Stomach smooth muscle (tissue), 2 donors: Measurements from ENCODE around the gene TTC32.

Experiments used
- H3K27ac ChIP-seq: one replicate; pipeline ENCODE4 v1.7.0; 2013; ENCODE audit warnings: mild to moderate bottlenecking, low read length, inconsistent platforms
- H3K27me3 ChIP-seq, 2 donors: one replicate each; pipeline ENCODE4 v1.7.0; 2013; ENCODE audit warnings: low read length in 2 of 2; ENCODE audit not compliant: insufficient read depth in 2 of 2, control insufficient read depth in 1 of 2
- H3K36me3 ChIP-seq, 2 donors: one replicate each; pipeline ENCODE4 v1.7.0; 2013; ENCODE audit warnings: low read length in 2 of 2; ENCODE audit not compliant: control insufficient read depth in 2 of 2, insufficient read depth in 2 of 2
- H3K4me1 ChIP-seq: one replicate; pipeline ENCODE4 v1.7.0; 2013; ENCODE audit warnings: low read length; ENCODE audit not compliant: control insufficient read depth, insufficient read depth
- H3K4me3 ChIP-seq, 2 donors: one replicate each; pipeline ENCODE4 v1.7.0; 2013; ENCODE audit warnings: low read length in 2 of 2
- H3K9ac ChIP-seq, 2 donors: one replicate each; pipeline ENCODE4 v1.7.0; 2013; ENCODE audit warnings: low read length in 2 of 2, mild to moderate bottlenecking in 1 of 2
- H3K9me3 ChIP-seq, 2 donors: one replicate each; pipeline ENCODE4 v1.7.0; 2013; ENCODE audit warnings: low read length in 2 of 2; ENCODE audit not compliant: control insufficient read depth in 2 of 2
- donor health status: healthy.
- donor health status: Pancreatic carcinoma.

Gene TTC32

DNA sequence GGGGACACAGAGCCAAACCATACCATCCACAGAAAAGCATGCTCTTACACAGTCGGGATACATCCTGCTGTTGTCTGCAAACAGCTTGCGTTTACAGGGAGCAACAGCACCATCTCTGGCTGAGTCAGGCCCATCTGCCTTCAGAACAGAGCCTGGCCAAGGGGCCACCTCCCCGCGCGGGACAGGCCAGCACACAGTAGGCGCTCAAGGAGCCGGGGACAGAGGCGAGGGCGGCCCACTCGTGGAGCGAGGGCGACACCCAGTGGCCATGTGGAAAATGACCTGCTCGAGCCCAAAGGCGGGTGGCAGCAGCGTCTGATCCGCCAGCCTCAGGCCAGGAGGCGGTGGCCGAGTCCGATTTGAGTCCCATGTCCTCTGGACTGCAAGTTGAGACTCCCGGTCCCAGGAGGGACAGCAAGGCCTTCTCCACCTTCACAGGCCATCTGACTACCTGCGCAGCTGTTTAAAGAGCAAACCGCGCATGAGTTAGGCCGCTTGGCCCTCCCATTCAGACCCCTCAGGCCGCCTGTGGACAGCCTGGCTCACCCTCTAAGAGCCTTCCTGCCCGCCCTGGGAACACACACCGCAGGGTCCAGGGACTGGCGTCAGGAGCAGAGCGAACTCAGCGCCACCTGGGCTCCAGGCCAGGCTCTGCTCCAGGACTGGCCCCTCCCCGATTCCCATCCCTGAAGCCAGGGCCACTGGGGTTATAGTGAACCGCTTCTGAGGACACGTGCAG, 38.3 kb downstream of the TTC32 start:
- Histone ChIP-seq H3K36me3 (no peaks in the 10 kb centered on the region), H3K9ac (peak overlapping the region; percentile 21 to 32), H3K4me3 (peak overlapping the region in 1 of 2 donors; percentile 52), H3K27ac (no peak overlapping the region), H3K9me3 (no peaks in the 10 kb centered on the region), H3K4me1 (peaks cover 12% of the 10 kb centered on the region), H3K27me3 (peaks cover 2 to 5% of the 10 kb centered on the region in 2 donors)

DNA sequence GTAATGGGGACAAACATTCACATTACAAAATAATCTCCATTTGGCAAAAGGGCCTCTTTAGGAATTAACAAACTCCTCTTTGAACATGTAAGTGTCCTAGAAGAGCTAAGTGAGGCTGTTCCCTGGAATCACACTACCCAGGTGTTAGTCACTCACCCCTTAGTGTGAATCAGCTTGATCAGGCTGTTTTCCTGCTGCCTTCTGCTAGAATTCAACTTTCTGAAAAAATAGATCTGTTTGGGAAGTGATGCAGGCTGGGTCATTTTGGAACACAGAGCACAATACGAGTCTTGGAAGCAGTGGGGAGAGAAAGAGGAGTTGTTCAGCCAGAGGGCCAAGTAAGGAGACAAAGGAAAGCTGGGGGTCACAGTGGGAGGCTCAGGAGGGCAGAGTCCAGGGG, 40.0 kb downstream of the TTC32 start:
- peaks cover 0 to 2% of the 10 kb centered on the region in 2 donors for H3K27me3 ChIP-seq
- H3K27ac ChIP-seq = no peak overlapping the region
- no peaks in the 10 kb centered on the region for H3K36me3 ChIP-seq
- no peaks in the 10 kb centered on the region for H3K9me3 ChIP-seq
- peaks cover 12% of the 10 kb centered on the region for H3K4me1 ChIP-seq
- H3K4me3 ChIP-seq = no peak overlapping the region
- no peak overlapping the region for H3K9ac ChIP-seq

DNA sequence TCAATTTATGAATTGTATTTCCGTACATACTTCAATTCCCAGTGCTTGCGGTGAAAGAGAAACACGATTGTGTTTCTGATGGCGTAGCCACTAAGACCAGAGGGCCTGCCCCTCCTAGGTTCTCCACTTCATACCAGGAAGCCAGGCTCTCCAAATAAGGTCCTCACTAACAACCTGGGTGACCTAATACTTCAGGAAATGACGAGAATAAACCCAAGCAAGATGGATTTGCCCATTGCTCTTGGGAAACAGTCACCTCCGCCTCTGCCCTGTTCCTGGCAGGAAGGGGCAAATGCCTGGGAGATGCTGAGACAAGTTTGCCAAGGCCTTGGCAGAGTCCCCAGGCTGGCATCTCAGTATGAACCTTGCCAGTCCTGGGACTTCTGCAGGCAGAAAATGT, 41.8 kb downstream of the TTC32 start:
- no peak overlapping the region for H3K9ac ChIP-seq
- no peaks in the 10 kb centered on the region for H3K9me3 ChIP-seq
- no peak overlapping the region for H3K4me3 ChIP-seq
- H3K27me3 ChIP-seq = no peaks in the 10 kb centered on the region
- H3K27ac ChIP-seq = no peak overlapping the region
- H3K36me3 ChIP-seq = no peaks in the 10 kb centered on the region
- H3K4me1 ChIP-seq = peaks cover 12% of the 10 kb centered on the region

DNA sequence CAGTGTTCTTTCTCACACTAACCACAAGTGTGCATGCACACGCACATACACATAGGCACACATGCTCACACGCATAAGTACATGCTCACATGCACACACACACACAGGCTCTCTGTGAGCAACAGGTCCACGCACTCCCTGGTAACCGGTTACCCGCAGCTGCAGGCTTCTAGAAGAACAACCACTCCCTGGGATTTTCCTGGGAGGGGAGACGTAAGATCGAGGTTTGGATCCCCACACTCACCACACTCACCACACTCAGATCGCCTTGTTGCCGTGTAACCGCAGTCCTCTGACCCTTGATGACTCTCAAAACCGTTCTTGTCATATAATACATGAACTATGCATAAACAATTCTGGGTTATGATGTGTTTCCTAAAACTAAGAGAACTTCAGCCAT, 42.2 kb downstream of the TTC32 start:
- Histone ChIP-seq H3K4me1 (peaks cover 12% of the 10 kb centered on the region), H3K36me3 (no peaks in the 10 kb centered on the region), H3K4me3 (no peak overlapping the region), H3K27me3 (no peaks in the 10 kb centered on the region), H3K9ac (no peak overlapping the region), H3K27ac (no peak overlapping the region), H3K9me3 (no peaks in the 10 kb centered on the region)

DNA sequence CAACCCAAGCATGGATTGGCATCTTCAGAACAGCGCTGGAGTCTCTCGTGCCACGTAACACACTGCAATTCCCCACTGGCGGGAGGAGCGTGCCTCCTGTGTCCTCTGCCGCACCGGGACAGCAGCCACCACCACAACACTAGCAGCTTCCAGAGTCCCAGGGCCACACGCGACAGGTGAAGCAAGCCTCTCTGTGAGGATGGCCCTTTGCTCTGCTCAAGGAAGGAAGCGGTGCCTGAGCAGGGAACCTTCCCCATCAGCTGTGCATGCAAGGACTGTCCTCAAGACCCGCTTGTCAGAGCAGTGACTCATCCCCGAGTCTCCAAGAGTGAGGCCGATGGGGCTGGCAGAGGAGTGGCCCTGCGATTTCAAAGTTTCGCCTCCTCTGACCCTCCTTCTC, 44.0 kb downstream of the TTC32 start:
- no peaks in the 10 kb centered on the region for H3K9me3 ChIP-seq
- H3K4me3 ChIP-seq = no peak overlapping the region
- H3K27me3 ChIP-seq = no peaks in the 10 kb centered on the region
- no peaks in the 10 kb centered on the region for H3K36me3 ChIP-seq
- no peak overlapping the region for H3K27ac ChIP-seq
- H3K9ac ChIP-seq = no peak overlapping the region
- H3K4me1 ChIP-seq = peaks cover 5% of the 10 kb centered on the region

DNA sequence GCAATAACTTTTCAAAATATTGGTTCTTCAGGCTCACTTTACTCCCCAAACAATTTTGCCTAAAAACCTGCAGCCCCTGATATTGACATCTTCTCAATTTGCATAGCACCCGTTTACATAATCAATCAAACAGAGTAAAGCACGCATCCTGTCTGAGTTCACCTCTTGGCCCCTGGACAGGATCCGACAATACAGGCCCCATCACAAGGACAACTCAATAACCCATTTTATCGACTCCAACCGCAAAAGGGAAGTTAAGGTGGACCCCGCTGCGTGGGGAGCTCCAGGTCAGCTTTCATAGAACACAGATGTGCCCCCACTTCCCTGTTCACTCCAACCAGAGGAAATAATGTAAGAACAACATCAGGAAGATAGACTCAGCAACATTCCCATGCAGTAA, 44.7 kb downstream of the TTC32 start:
- Histone ChIP-seq H3K36me3 (no peaks in the 10 kb centered on the region), H3K27ac (no peak overlapping the region), H3K9ac (no peak overlapping the region), H3K4me3 (no peak overlapping the region), H3K9me3 (no peaks in the 10 kb centered on the region), H3K27me3 (no peaks in the 10 kb centered on the region), H3K4me1 (peaks cover 5% of the 10 kb centered on the region)

DNA sequence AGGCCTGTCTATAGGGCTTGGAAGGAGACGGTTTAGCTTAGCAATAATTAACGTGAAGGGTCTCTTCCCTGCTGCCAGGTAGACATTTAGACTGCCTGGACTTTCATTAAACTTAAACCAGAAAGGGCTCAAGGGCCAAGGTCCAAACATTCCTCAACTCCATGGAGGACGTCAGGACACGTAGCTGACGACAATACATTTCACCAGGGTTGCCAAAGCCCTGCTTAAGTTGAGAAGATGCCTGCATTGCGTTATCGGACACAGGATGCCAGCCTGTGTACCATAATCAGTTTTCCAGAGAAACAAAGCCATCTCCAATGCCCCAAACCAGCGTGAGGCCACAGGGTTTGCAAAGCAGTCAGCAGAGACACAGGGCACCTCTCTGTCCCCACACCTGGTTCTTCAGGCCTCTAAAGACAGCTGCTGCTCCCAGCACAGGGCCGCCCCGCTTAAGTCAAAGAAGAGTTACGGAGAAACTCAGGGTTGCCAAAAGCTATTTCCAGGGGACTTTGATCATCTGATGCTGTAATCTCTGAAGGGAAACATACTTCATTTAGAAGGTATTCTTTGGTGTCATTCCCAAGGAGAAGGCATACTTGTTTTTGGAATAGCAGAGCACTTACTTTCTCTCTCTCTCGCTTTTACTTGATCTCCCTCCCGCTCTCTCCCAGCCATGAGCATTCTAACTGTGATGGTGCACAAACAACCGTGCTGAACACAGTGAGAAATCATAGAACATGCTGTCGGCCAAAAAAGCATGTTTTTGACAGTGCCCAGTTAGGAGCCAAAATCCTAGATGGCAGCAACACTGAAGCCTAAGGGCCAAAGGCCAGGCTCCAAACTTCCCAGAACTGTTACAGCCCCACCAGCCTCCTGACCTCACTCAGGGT, 46.0 kb downstream of the TTC32 start:
- H3K9me3 ChIP-seq = no peaks in the 10 kb centered on the region
- H3K36me3 ChIP-seq = no peaks in the 10 kb centered on the region
- no peaks in the 10 kb centered on the region for H3K27me3 ChIP-seq
- no peak overlapping the region for H3K9ac ChIP-seq
- peaks cover 2% of the 10 kb centered on the region for H3K4me1 ChIP-seq
- no peak overlapping the region for H3K27ac ChIP-seq
- no peak overlapping the region for H3K4me3 ChIP-seq

DNA sequence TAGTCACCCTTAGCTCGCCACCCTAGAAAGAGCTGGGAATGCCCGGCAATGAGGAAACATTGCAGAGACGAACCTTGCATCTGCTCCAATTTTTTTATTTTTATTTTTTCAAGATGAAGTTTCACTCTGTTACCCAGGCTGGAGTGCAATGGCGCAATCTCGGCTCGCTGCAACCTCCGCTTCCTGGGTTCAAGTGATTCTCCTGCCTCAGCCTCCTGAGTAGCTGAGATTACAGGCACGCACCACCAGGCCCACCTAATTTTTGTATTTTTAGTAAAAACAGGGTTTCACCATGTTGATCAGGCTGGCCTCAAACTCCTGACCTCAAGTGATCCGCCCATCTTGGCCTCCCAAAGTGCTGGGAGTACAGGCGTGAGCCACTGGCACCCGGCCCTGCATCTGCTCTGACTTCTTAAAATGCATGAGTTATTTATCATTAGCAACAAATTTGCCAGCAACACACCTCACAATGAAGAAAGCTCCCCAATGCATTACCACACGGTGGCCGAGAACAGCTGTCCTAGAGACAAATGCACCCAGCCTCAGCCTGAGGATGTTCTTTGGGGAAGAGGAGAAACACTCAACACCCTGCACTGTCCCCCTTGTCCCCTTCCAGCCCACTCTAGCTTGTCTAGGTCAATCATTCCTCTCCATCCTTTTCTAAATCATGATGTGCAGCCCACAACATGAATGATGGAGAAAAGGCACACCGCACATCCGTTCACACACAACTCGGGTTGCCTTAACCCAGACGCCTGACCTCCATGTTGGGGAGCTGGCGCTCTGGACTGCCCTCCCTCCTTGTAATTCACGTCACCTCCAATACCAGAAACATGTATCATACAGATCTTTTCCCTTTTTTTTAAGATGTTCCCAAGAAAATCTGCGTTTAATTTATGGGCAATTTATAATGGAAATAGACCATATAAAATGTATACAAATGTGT, 46.9 kb downstream of the TTC32 start:
- Histone ChIP-seq H3K27me3 (no peaks in the 10 kb centered on the region), H3K27ac (no peak overlapping the region), H3K4me1 (peaks cover 2% of the 10 kb centered on the region), H3K9me3 (no peaks in the 10 kb centered on the region), H3K9ac (no peak overlapping the region), H3K36me3 (no peaks in the 10 kb centered on the region), H3K4me3 (no peak overlapping the region)

DNA sequence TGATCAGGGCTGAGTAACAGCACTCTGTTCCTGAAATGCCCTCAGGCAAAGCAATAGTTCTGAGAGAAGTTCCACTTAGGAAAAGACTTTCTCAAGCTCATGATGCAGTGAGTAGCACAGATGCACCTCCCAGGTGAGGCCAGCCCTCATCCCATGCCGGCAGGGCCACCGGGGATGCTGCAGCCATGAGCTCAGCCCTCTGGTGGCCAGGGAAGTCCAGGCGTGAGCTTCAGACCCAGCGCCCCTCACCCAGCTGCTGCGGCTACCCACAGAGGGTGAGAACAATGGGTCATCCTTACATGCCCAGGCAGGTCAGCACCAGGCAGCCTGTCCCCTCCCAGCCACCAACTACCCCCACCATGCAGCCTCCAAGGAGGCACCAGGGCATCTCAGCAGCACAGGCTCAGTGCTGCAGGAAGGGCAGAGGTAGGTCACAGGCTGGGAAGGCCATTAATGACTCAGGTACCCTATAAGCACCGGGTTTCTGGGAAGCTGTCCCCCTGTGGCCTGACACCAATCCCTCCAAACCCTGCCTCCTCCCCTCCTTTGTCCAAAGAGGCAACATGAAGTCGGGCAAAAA, 50.6 kb downstream of the TTC32 start:
- Histone ChIP-seq H3K4me3 (no peak overlapping the region), H3K4me1 (no peaks in the 10 kb centered on the region), H3K9ac (no peak overlapping the region), H3K27me3 (peaks cover 0 to 2% of the 10 kb centered on the region in 2 donors), H3K36me3 (no peaks in the 10 kb centered on the region), H3K9me3 (no peaks in the 10 kb centered on the region), H3K27ac (no peak overlapping the region)
